Stimulated activated CD8-positive, alpha-beta memory T cell treated with anti-CD3 and anti-CD28 coated beads, Interleukin-15, amount 100 ng/mL, for 1 hour (primary cell): ENCODE results near the gene ARHGAP15.

Experiments used
- DNase-seq: peaks from one replicate; pipeline ENCODE4 v3.0.0-alpha.2; 2020; ENCODE audit warnings: low read depth

Gene ARHGAP15

GRCh38 chr2:143579456-143579855, 450.2 kb downstream of the ARHGAP15 start:
- no peak for DNase-seq

GRCh38 chr2:143581134-143581533, 451.9 kb downstream of the ARHGAP15 start:
- no peak for DNase-seq

- DNase-seq = no peak
These were observed 453.0 kb downstream of the ARHGAP15 start for GRCh38 chr2:143582046-143582747.

- no peak for DNase-seq
These were observed 455.7 kb downstream of the ARHGAP15 start for GRCh38 chr2:143584936-143585335.

- no peak for DNase-seq
These were observed 456.9 kb downstream of the ARHGAP15 start for GRCh38 chr2:143586119-143586518.

- no peak for DNase-seq
These were observed 459.5 kb downstream of the ARHGAP15 start for GRCh38 chr2:143588746-143589145.

GRCh38 chr2:143594161-143594560, 464.9 kb downstream of the ARHGAP15 start:
- DNase-seq = no peak

GRCh38 chr2:143594745-143595144, 465.5 kb downstream of the ARHGAP15 start:
- no peak for DNase-seq

GRCh38 chr2:143600116-143600515, 470.9 kb downstream of the ARHGAP15 start:
- DNase-seq = no peak

GRCh38 chr2:143601828-143602227, 472.6 kb downstream of the ARHGAP15 start:
- no peak for DNase-seq

GRCh38 chr2:143603035-143603655, 473.9 kb downstream of the ARHGAP15 start:
- no peak for DNase-seq

GRCh38 chr2:143603846-143604565, 474.8 kb downstream of the ARHGAP15 start:
- no peak for DNase-seq

GRCh38 chr2:143604566-143604959, 475.3 kb downstream of the ARHGAP15 start:
- DNase-seq = no peak

GRCh38 chr2:143607231-143608062, 478.2 kb downstream of the ARHGAP15 start:
- DNase-seq = no peak

GRCh38 chr2:143608063-143608423, 478.8 kb downstream of the ARHGAP15 start:
- DNase-seq = no peak

GRCh38 chr2:143608758-143609157, 479.5 kb downstream of the ARHGAP15 start:
- no peak for DNase-seq

GRCh38 chr2:143611336-143611735, 482.1 kb downstream of the ARHGAP15 start:
- DNase-seq = no peak

- DNase-seq = no peak
These were observed 486.3 kb downstream of the ARHGAP15 start for GRCh38 chr2:143615562-143615961.

GRCh38 chr2:143616452-143616851, 487.2 kb downstream of the ARHGAP15 start:
- no peak for DNase-seq

GRCh38 chr2:143617803-143618415, 488.7 kb downstream of the ARHGAP15 start:
- no peak for DNase-seq

- DNase-seq = no peak
These were observed 492.9 kb downstream of the ARHGAP15 start for GRCh38 chr2:143622106-143622505.
